ENCODE measurements around the gene CCZ1.

DNA sequence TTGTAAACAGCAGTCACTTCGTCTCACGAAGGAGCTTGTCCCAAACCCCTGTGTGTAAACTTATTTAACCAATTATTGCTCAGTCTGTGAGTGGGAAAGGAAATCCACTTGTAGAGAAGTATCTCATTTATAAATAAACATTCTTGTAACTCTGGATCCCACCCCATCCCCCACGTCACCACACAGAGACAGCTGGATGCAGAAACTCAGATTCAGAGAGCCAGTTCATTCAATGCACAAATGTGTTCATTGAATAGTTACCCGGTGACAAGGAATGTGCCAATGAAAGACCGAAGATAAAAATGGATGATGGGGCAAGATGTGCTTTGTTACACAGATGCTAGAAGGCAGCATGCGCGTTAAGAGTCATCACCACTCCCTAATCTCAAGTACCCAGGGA, 26.2 kb upstream of the CCZ1 start:
- no peak for TF ChIP-seq CTCF (IDR thresholded peaks at IDR 0.05)
- no peak for TF ChIP-seq POLR2A (IDR thresholded peaks at IDR 0.05)
- no peak for TF ChIP-seq EP300 (IDR thresholded peaks at IDR 0.05)
- TF ChIP-seq POLR2AphosphoS5 (IDR thresholded peaks at IDR 0.05), result no peak
